Spleen (tissue), 11 donors: ENCODE data around the gene THAP4. TPM values are rescaled to one million over a fixed set of nuclear protein-coding genes. Genes with fewer than 3 reads are reported as not detected.

Experiments
- DNase-seq: peaks from one replicate; pipeline ENCODE4 v3.0.0-alpha.2; 2020
- H3K27ac ChIP-seq, 8 donors: fragments of 200-600 bp; sonication (generic) in 7 of 8; 1 replicate in 4 of 8; 2 replicates in 4 of 8; pipeline versions ENCODE4 v1.5.0 to v1.8.0; 2016 to 2021; ENCODE audit warnings: inconsistent platforms in 4 of 8, mild to moderate bottlenecking in 4 of 8, moderate library complexity in 1 of 8
- H3K27me3 ChIP-seq, 7 donors: fragments of 200-600 bp; sonication (generic) in 6 of 7; replicated peaks in 1 of 7; 1 replicate in 4 of 7; 2 replicates in 3 of 7; pipeline versions ENCODE4 v1.5.0 to v1.8.0; 2016 to 2021; ENCODE audit warnings: inconsistent platforms in 3 of 7, mild to moderate bottlenecking in 1 of 7
- H3K36me3 ChIP-seq, 6 donors: fragments of 200-600 bp; sonication (generic) in 5 of 6; 1 replicate in 4 of 6; 2 replicates in 2 of 6; pipeline versions ENCODE4 v1.5.0 to v1.8.0; 2016 to 2021; ENCODE audit warnings: inconsistent platforms in 2 of 6
- H3K4me1 ChIP-seq, 6 donors: fragments of 200-600 bp; sonication (generic) in 5 of 6; 1 replicate in 3 of 6; 2 replicates in 3 of 6; pipeline versions ENCODE4 v1.5.0 to v1.8.0; 2016 to 2021; ENCODE audit warnings: inconsistent platforms in 3 of 6
- H3K4me3 ChIP-seq, 8 donors: fragments of 200-600 bp; sonication (generic) in 7 of 8; 1 replicate in 4 of 8; 2 replicates in 4 of 8; pipeline versions ENCODE4 v1.5.0 to v1.8.0; 2016 to 2021; ENCODE audit warnings: inconsistent platforms in 4 of 8, mild to moderate bottlenecking in 4 of 8, moderate library complexity in 2 of 8
- H3K9me3 ChIP-seq, 8 donors: fragments of 200-600 bp; sonication (generic) in 7 of 8; 1 replicate in 4 of 8; 2 replicates in 4 of 8; pipeline versions ENCODE4 v1.5.0 to v1.8.0; 2016 to 2021; ENCODE audit warnings: inconsistent platforms in 4 of 8
- CTCF ChIP-seq, 11 experiments: fragments of 200-600 bp in 7 of 11; fragments of 450-650 bp in 4 of 11; sonication (generic) in 4 of 11; IDR thresholded peaks in 8 of 11; conservative IDR thresholded peaks in 3 of 11; 1 replicate in 7 of 11; 2 replicates in 4 of 11; pipeline versions ENCODE4 v1.4.0 to v1.8.0; 2016 to 2021; ENCODE audit warnings: antibody characterized with exemption in 11 of 11, inconsistent platforms in 4 of 11, mild to moderate bottlenecking in 1 of 11
- POLR2A ChIP-seq, 3 donors: fragments of 450-650 bp; IDR thresholded peaks; one replicate each; pipeline ENCODE4 v1.5.1; 2017; ENCODE audit warnings: antibody characterized with exemption in 3 of 3, mild to moderate bottlenecking in 1 of 3
- POLR2AphosphoS5 ChIP-seq, 3 donors: sonication (generic); formaldehyde crosslinking; IDR thresholded peaks; one replicate each; pipeline ENCODE4 v1.5.1; 2017; ENCODE audit warnings: antibody characterized with exemption in 3 of 3
- WGBS, 5 donors: extraction: QIAGEN DNeasy Blood & Tissue Kit in 3 of 5; methylation state at CpG; one replicate each; pipeline versions ENCODE4 v1.1.5 to v1.1.7; 2013 to 2018; 5-methylcytosine and 5-hydroxymethylcytosine counted together
- intact Hi-C: fragments of 100-400 bp; cut with DNase I; formaldehyde crosslinking; loops from one replicate; pipeline ENCODE4 v1.15.0; 2023; ENCODE audit warnings: low total_unique reads
- polyA plus RNA-seq, 3 donors: library from polyadenylated mRNA; stranded (reverse); fragments of 200-250 nt; gene quantifications; one replicate each; pipeline ENCODE4 v1.2.1, GENCODE V29; 2013
- total RNA-seq, 7 donors: library from RNA; depleted of rRNA in 3 of 7; stranded (reverse); fragments of >200 nt in 3 of 7; fragmentation: NEBNext Ultra II Directional in 4 of 7; extraction: Animal tissue kit (Norgen Biotek cat#: 25700) in 4 of 7; gene quantifications; one replicate each; pipeline versions ENCODE4 v1.1.0 to v1.2.1, GENCODE V29; 2016 to 2021
- donor health status: healthy with polysubstance abuse.
- donor health status: DM: no; HTN: no; CAD: no; lungs with moderate emphysema.
- donor health status: DM: no; HTN: no; CAD: no.
- donor health status: Bipolar disorder and iron deficiency.
- donor health status: healthy.
- donor health status: DM: no; HTN: no; CAD: no.
- donor health status: DM: yes; HTN: yes; CAD: no.

The THAP4 gene
- total and polyA plus RNA-seq, 10 donors = 21.0 to 31.5 (median 27.8) TPM

- peak overlapping the region in 2 of 8 donors; percentile 30 to 42 for H3K27ac ChIP-seq
- no peaks in the 10 kb centered on the region for H3K9me3 ChIP-seq
- 83 to 92% (median 87%) methylated on average over 15 to 23 of the region's 23 CpGs for WGBS, 5 donors
- peak; percentile 67 for DNase-seq
- TF ChIP-seq POLR2A (IDR thresholded peaks at IDR 0.05) (no peak), POLR2AphosphoS5 (IDR thresholded peaks at IDR 0.05) (no peak), CTCF (IDR thresholded peaks at IDR 0.05 in 8 of 11, conservative IDR thresholded peaks at IDR 0.05 in 3 of 11) (no peak)
- peaks cover 0 to 25% (median 15%) of the 10 kb centered on the region in 7 donors for H3K27me3 ChIP-seq
- no peak overlapping the region for H3K4me3 ChIP-seq
- no peaks in the 10 kb centered on the region for H3K36me3 ChIP-seq
- H3K4me1 ChIP-seq = peaks cover 0 to 59% (median 31%) of the 10 kb centered on the region in 6 donors
- intact Hi-C loops = no loop called here
Observed at GRCh38 chr2:241563981-241564595, 72.9 kb downstream of the THAP4 start.

- Histone ChIP-seq H3K27me3 (peaks cover 0 to 30% (median 20%) of the 10 kb centered on the region in 7 donors), H3K4me3 (no peak overlapping the region), H3K9me3 (peaks cover 0 to 2% (median 0%) of the 10 kb centered on the region in 8 donors), H3K4me1 (peaks cover 0 to 64% (median 35%) of the 10 kb centered on the region in 6 donors), H3K27ac (peak overlapping the region in 1 of 8 donors; percentile 42), H3K36me3 (no peaks in the 10 kb centered on the region)
- intact Hi-C loops = no loop called here
- peak; percentile 56 for DNase-seq
- WGBS, 5 donors = 66 to 94% (median 71%) methylated on average over 3 to 10 of the region's 10 CpGs
- no peak for TF ChIP-seq CTCF (IDR thresholded peaks at IDR 0.05 in 8 of 11, conservative IDR thresholded peaks at IDR 0.05 in 3 of 11)
- no peak for TF ChIP-seq POLR2AphosphoS5 (IDR thresholded peaks at IDR 0.05)
- no peak for TF ChIP-seq POLR2A (IDR thresholded peaks at IDR 0.05)
Observed at GRCh38 chr2:241563571-241563980, 73.4 kb downstream of the THAP4 start.

GRCh38 chr2:241563031-241563507, 73.9 kb downstream of the THAP4 start:
- intact Hi-C loops = no loop called here
- DNase-seq = peak; percentile 71
- Histone ChIP-seq H3K4me3 (no peak overlapping the region), H3K4me1 (peaks cover 0 to 68% (median 38%) of the 10 kb centered on the region in 6 donors), H3K27me3 (peaks cover 0 to 35% (median 25%) of the 10 kb centered on the region in 7 donors), H3K9me3 (peaks cover 0 to 3% (median 0%) of the 10 kb centered on the region in 8 donors), H3K27ac (no peak overlapping the region), H3K36me3 (no peaks in the 10 kb centered on the region)
- TF ChIP-seq POLR2A (IDR thresholded peaks at IDR 0.05) (no peak), POLR2AphosphoS5 (IDR thresholded peaks at IDR 0.05) (no peak), CTCF (IDR thresholded peaks at IDR 0.05 in 8 of 11, conservative IDR thresholded peaks at IDR 0.05 in 3 of 11) (no peak)
- WGBS, 5 donors = 81 to 89% (median 86%) methylated on average over 9 to 13 of the region's 13 CpGs

- Histone ChIP-seq H3K27ac (no peak overlapping the region), H3K9me3 (peaks cover 0 to 6% (median 1%) of the 10 kb centered on the region in 8 donors), H3K4me1 (peaks cover 0 to 68% (median 39%) of the 10 kb centered on the region in 6 donors), H3K4me3 (no peak overlapping the region), H3K36me3 (no peaks in the 10 kb centered on the region), H3K27me3 (peaks cover 0 to 42% (median 28%) of the 10 kb centered on the region in 7 donors)
- intact Hi-C loops = no loop called here
- TF ChIP-seq POLR2A (IDR thresholded peaks at IDR 0.05) (no peak), CTCF (IDR thresholded peaks at IDR 0.05 in 8 of 11, conservative IDR thresholded peaks at IDR 0.05 in 3 of 11) (no peak), POLR2AphosphoS5 (IDR thresholded peaks at IDR 0.05) (peak in 1 of 3 donors; percentile 0)
- peak; percentile 60 for DNase-seq
- WGBS, 5 donors = 61 to 81% (median 76%) methylated on average over 9 to 23 of the region's 23 CpGs
Observed at GRCh38 chr2:241562269-241562891, 74.6 kb downstream of the THAP4 start.
